T-helper 9 cell (primary cell): ENCODE results near the gene DLGAP5.

Experiments
- DNase-seq: peaks from one replicate; pipeline ENCODE4 v3.0.0-alpha.2; 2020

The DLGAP5 gene

GRCh38 chr14:55188686-55189295, 2.6 kb downstream of the DLGAP5 start:
- DNase-seq, result no peak

GRCh38 chr14:55180434-55180833, 11.0 kb downstream of the DLGAP5 start:
- no peak for DNase-seq

- DNase-seq, result no peak
These were observed 11.4 kb downstream of the DLGAP5 start for GRCh38 chr14:55180006-55180405.

- DNase-seq, result no peak
These were observed 20.9 kb downstream of the DLGAP5 start for GRCh38 chr14:55170526-55170925.

- no peak for DNase-seq
These were observed 30.4 kb downstream of the DLGAP5 start for GRCh38 chr14:55160989-55161388.

- no peak for DNase-seq
These were observed 33.0 kb downstream of the DLGAP5 start for GRCh38 chr14:55158412-55158811.

- DNase-seq, result no peak
These were observed 34.3 kb downstream of the DLGAP5 start for GRCh38 chr14:55157080-55157479.

GRCh38 chr14:55153951-55154350, 37.4 kb downstream of the DLGAP5 start:
- no peak for DNase-seq

- DNase-seq, result no peak
These were observed 39.2 kb downstream of the DLGAP5 start for GRCh38 chr14:55152052-55152753.

- no peak for DNase-seq
These were observed 39.8 kb downstream of the DLGAP5 start for GRCh38 chr14:55151601-55152000.

- no peak for DNase-seq
These were observed 45.0 kb downstream of the DLGAP5 start for GRCh38 chr14:55146425-55146824.

- DNase-seq, result no peak
These were observed 48.9 kb downstream of the DLGAP5 start for GRCh38 chr14:55142466-55142865.

- DNase-seq, result no peak
These were observed 49.6 kb downstream of the DLGAP5 start for GRCh38 chr14:55141825-55142224.

- no peak for DNase-seq
These were observed 51.5 kb downstream of the DLGAP5 start for GRCh38 chr14:55139696-55140509.

GRCh38 chr14:55139141-55139540, 52.2 kb downstream of the DLGAP5 start:
- DNase-seq, result no peak

GRCh38 chr14:55138091-55138490, 53.3 kb downstream of the DLGAP5 start:
- no peak for DNase-seq

- no peak for DNase-seq
These were observed 54.2 kb downstream of the DLGAP5 start for GRCh38 chr14:55136885-55137786.

GRCh38 chr14:55136241-55136640, 55.1 kb downstream of the DLGAP5 start:
- DNase-seq, result no peak

GRCh38 chr14:55133416-55133815, 58.0 kb downstream of the DLGAP5 start:
- no peak for DNase-seq

- no peak for DNase-seq
These were observed 59.8 kb downstream of the DLGAP5 start for GRCh38 chr14:55131370-55132137.

- no peak for DNase-seq
These were observed 61.2 kb downstream of the DLGAP5 start for GRCh38 chr14:55130196-55130550.
